Esophagus mucosa (tissue), 1 donor: ENCODE measurements around the gene NUBPL. TPM values are rescaled to one million over a fixed set of nuclear protein-coding genes. Genes with fewer than 3 reads are reported as not detected.
"Not testable (repeated sequence)": the region's sequence is repeated elsewhere in the genome, so short reads cannot be mapped to it uniquely, and the experiment has no call there.

Experiments used
- ATAC-seq: fragments of 200-7000 bp; cut with Tn5 transposase; one replicate; pipeline ENCODE4 v1.9.1; 2020
- total RNA-seq: library from RNA; stranded (reverse); gene quantifications from one replicate; pipeline ENCODE4 v1.2.4, GENCODE V29; 2023
- donor health status: DM: yes; HTN: yes; CAD: no.

NUBPL gene
- total RNA-seq, 1 donor from 2014 or later = 6.8 TPM

- no peak for ATAC-seq
These were observed 116.4 kb downstream of the NUBPL start for GRCh38 chr14:31677630-31678029.

DNA sequence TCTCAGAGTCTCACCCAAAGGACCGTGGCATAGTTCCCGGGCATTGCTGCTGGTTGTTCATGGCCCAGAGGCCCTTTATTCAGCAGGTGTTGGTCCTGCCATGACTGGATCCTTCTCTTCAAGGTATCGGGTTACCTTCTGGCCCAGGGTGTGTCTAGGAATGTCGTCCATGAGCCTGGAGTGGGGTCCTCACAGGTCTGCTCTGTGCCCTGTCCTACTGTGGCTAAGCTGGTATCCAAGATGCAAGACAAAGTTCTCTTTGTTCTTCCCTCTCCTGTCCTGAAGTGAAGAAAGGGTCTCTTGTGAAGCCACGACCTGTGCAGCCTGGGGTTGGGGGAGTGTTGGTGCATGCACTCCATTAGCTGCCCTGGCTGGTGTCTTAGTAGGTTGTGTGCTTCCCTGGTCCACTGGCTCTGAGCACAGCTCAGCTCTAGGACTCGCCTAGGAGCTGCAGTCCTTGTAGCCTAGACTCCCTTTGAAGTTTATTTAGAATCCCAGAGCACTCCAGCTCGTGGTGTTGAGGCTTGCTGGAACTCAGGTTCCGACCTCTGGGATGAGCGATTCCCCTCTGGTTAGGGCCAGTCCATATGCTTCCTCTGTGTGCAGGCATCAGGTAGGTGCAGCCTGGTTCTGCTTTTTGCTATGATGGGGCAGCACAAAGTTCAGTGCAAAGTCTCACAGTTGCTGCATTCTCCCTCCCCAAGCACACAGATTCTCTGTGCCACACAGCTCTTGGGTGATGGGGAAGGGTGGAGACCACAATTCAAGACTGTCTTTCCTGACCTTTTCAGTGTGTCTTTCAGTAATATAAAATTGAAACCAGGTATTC is 117.4 kb downstream of the NUBPL start:
- no peak for ATAC-seq

DNA sequence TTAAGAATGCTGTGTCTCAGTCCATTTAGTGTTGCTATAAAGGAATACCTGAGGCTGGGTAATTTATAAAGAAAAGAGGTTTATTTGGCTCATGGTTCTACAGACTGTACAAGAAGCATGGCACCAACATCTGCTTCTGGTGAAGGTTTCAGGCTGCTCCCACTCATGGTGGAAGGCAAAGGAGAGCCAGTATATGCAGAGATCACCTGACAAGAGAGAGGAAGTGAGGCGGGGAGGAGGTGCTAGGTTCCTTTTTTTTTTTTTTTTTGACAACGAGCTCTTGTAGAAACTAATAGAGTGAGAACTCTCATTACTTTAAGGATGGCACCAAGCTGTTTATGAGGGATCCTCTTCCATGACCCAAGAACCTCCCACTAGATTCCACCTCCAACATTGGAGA is 121.6 kb downstream of the NUBPL start:
- ATAC-seq = no peak

GRCh38 chr14:31687726-31688125 is 126.5 kb downstream of the NUBPL start:
- no peak for ATAC-seq

GRCh38 chr14:31690056-31690455 is 128.9 kb downstream of the NUBPL start:
- no peak for ATAC-seq

DNA sequence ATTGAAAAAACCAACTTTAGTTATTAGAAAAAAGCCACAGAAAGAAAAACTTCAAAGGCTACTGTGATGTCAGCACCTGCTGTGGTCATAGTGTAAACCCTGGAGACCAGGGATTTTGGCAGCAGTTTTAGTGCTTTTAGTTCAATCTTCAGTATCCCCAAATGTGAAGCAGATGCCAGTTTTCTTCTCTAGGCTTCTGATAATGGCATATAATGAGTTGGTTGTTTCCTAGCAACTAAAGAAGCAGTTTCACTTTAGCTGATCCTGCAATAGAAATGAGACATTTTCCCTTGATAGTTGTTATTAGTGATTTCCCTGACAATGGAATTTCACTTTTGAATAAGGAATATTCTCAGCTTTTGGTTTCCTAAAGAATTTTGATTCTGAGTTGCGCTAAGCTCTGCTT is 131.2 kb downstream of the NUBPL start:
- ATAC-seq = no peak

DNA sequence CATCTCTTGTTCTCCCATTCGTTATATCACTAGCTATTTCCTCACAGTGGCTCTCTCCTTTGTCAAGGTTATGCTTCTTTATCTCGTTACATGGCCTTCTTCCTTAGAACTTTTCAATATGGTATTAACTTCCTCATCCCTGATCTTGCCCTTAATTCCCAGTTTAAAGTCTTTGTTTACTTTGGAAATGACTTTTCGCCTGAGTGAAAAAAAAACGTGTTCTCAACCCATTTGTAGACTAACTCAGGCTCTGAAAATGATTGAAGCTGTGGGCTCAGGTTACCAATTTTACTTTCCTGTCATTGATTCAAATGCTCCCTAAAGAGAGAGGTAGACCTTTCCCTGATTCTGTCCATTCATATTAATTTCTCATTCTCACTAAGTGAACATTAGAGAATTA is 135.2 kb downstream of the NUBPL start:
- ATAC-seq = no peak

DNA sequence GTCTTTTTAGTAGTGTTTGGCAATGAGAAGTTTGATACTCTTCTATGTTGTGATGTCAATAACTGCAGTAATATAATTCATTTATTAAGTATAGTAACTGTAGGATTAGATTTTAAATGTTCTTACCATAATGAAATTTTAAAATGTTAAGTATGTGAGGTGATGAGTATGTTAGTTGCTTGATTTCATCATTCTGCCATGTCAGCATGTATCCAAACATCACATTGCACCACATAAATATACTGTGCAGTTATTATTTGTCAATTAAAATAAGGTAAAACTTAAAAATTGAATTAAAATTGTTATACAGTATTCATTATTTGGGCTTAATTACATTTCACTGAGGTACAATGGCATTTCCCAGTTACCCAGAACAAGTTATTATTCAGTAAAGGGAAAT is 138.6 kb downstream of the NUBPL start:
- ATAC-seq = no peak

- no peak for ATAC-seq
These were observed 139.3 kb downstream of the NUBPL start for GRCh38 chr14:31700282-31701074.

DNA sequence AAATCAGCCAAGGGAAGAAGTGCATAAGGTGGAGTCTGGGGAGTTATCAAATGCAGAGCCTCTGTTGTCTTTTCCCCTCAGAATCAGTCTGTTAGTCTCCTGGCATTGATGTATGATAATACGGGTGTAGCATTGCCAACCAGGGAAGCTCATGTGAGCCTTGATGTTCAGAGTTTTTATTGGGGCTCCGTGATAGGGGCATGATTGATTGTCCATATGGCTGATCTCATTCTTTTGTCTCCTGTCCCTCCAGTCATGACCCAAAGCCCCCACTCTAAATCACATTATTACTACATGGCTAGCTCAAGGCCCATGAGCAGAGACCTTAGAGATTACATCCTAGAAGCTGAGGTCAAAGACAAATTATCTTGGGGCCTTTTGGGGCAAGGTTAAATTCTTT is 140.9 kb downstream of the NUBPL start:
- no peak for ATAC-seq

- no peak for ATAC-seq
These were observed 141.9 kb downstream of the NUBPL start for GRCh38 chr14:31703056-31703455.

- ATAC-seq = no peak
These were observed 144.5 kb downstream of the NUBPL start for GRCh38 chr14:31705731-31706130.

DNA sequence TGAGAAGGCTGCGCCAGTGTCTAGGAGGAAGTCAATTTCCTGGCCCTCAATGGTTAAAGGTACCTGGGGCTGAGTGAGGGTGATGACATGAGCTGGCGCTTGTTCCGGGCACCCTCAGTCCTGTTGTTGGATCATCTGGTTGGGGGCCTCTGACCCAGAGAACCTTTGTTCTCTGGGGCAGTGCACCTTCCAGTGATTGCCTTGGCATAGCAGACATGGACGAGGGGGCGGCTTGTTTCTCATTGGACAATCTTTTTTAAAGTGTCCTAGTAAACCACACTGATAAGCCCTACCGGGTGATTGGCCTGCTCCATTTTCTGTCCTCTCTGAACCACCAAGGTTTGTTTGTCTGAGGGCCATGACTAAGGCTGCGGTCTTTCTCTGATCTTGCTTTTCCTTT is 147.5 kb downstream of the NUBPL start:
- ATAC-seq = not testable (repeated sequence)

DNA sequence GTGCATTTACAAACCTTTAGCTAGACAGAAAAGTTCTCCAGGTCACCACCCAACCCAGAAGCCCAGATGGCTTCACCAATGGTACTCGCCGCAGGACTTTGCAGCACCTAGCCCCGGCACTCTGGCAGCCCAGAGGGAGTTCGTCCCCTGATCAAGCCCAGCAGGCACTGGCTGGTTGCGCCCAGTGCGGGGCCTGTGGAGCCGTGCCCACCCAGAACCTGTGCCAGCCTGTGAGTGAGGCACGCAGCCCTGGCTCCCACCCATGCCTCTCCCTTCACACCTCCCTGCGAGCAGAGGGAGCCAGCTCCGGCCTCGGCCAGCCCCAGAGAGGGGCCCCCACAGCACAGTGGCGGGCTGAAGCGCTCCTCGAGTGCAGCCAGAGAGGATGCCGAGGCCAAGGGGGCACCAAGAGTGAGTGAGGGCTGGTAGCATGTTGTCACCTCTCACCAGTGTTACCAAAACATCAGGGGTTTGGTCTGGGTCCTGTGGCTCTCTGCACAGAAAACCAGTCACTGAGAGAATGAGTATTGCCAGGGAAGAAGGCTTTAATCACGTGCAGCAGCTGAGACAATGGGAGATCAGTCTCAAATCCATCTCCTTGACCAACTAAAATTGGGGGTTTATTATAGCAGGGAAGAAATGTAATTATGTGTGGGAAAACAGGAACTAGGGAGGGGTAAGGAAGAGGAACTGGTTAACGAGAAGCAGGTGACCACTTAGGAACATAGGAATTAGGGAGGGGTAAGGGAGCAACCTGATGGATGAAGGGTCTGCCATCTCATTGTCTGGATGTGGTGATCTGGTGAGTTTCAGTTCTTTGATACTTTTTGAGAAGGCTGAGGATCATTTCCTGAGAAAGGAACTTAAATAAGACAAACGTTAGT is 151.3 kb downstream of the NUBPL start:
- no peak for ATAC-seq

GRCh38 chr14:31716208-31716607 is 155.0 kb downstream of the NUBPL start:
- no peak for ATAC-seq

DNA sequence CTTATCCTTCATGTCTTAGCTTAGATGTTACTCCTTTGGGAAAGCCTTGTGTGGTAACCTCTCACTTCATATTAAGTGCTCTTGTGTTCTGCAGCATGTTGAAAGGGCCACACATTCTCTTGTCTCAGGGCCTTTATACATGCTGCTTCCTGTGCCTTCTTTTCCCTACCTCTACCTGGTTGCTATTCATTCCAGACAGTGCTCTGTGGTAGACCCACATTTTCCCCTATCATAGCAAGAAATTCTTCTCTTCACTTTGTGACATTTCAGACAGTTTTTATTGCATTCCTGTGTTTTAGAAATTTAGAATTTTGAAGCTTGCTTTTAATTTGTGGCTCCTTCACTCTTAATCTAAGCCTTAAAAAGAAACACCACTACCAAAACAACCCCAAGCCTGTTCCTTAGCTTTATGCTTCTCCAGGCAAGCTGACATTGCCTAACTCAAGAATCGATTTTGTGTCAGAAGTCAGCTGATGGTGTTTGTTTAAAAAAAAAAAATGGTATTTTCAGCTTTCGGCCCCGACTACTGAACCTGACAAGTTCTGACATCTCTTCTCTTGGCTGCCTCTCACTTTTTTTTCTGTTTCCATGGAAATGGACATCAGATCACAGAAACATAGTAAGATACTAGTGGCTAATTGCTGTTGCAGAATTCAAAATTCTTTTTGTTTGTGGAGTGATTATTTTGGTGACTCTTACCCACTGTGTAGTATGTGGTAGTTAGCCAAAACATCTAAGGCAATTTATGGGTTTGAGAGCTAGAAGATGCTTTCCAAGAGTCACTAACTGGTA is 156.3 kb downstream of the NUBPL start:
- ATAC-seq = no peak

DNA sequence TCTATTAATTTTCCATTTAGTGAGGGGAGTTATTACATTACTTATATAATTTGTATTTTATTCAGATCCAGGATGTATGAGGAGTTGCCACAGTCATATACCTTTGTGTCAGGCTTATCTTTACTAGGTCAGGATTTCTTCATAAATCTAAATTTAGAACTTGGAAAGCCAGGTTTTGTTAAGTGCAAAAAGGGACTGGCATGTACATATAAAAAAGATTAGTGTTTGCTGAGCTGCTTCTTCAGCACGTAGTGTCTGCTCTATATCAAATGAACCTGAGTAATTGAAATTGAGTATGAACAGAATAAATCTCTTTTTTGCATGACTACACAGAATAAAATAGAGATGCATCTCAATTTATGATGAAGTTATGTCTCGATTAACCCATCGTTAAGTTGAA is 157.4 kb downstream of the NUBPL start:
- ATAC-seq = no peak

DNA sequence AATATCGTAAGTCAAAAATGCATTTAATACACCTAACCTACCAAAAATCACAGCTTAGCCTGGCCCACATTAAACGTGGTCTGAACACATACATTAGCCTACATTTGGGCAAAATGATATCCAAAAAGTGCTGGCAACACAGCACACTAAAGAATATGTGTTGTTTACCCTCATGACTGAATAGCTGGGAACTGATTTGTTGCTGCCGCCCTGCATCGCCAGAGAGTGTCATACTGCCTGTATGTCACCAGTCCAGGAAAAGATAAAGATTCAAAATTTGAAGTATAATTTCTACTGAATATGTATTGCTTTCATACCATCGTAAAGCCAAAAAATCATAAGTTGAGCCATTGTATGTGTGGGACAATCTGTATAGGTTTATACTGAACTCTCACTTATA is 157.8 kb downstream of the NUBPL start:
- ATAC-seq = no peak

- no peak for ATAC-seq
These were observed 165.1 kb downstream of the NUBPL start for GRCh38 chr14:31726337-31726736.

GRCh38 chr14:31727797-31728196 is 166.6 kb downstream of the NUBPL start:
- ATAC-seq = no peak

GRCh38 chr14:31740688-31741087 is 179.5 kb downstream of the NUBPL start:
- ATAC-seq = no peak

DNA sequence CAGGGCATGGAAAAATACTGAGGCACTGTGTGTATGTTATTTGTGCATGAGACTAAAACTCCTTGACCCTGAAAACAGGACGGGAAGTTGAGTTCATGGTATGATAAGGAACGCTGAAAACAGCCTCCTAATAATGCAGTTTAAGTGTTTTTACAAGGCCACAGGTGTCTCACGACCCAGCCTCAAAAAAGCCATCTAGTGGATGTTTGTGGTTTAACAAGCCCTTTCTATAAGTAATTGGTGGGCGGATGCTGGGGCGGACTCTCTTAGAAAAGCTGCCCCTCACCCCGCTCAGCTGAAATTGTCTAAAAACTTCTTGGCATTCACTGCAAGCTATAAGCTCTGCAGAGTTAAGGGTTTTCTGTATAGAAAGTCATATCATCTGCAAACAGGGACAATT is 184.5 kb downstream of the NUBPL start:
- ATAC-seq = no peak
